PC-3 (cell line): ENCODE results near the gene NOL8.

Experiments
- EZH2phosphoT487 ChIP-seq: fragments of 300-600 bp; sonication (generic); IDR thresholded peaks from 2 replicates; pipeline ENCODE4 v1.6.1; 2018; ENCODE audit warnings: mild to moderate bottlenecking, antibody characterized with exemption, low read length, borderline replicate concordance
- TF ChIP-seq, protein P1 (sequence below): fragments of 300-600 bp; sonication (generic); conservative IDR thresholded peaks from 2 replicates; pipeline ENCODE4 v1.5.1; 2017; ENCODE audit warnings: antibody characterized with exemption, low read depth, mild to moderate bottlenecking, low read length

- TF ChIP-seq, protein P1, sequence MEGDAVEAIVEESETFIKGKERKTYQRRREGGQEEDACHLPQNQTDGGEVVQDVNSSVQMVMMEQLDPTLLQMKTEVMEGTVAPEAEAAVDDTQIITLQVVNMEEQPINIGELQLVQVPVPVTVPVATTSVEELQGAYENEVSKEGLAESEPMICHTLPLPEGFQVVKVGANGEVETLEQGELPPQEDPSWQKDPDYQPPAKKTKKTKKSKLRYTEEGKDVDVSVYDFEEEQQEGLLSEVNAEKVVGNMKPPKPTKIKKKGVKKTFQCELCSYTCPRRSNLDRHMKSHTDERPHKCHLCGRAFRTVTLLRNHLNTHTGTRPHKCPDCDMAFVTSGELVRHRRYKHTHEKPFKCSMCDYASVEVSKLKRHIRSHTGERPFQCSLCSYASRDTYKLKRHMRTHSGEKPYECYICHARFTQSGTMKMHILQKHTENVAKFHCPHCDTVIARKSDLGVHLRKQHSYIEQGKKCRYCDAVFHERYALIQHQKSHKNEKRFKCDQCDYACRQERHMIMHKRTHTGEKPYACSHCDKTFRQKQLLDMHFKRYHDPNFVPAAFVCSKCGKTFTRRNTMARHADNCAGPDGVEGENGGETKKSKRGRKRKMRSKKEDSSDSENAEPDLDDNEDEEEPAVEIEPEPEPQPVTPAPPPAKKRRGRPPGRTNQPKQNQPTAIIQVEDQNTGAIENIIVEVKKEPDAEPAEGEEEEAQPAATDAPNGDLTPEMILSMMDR, result no peak
- TF ChIP-seq EZH2phosphoT487, result no peak
Measured at GRCh38 chr9:92349771-92350739, 24.9 kb upstream of the NOL8 start.
